GM12878 (cell line): ENCODE data around the gene FGF19.

ENCODE experiments used
- CHD2 ChIP-seq: IDR thresholded peaks from 2 replicates; pipeline ENCODE4 v1.6.1; 2011; ENCODE audit warnings: low read depth, low read length, improper control_type of control experiment, borderline replicate concordance
- CTCF ChIP-seq, 3 experiments: IDR thresholded peaks in 2 of 3; conservative IDR thresholded peaks in 1 of 3; 2 replicates each; pipeline ENCODE4 v1.5.1; 2011; ENCODE audit warnings: low read depth in 3 of 3, low read length in 3 of 3, mild to moderate bottlenecking in 3 of 3, control low read depth in 2 of 3, moderate library complexity in 2 of 3, inconsistent platforms in 1 of 3, mixed read lengths in 1 of 3; ENCODE audit not compliant: control insufficient read depth in 2 of 3, insufficient read depth in 1 of 3; ENCODE audit errors: extremely low read depth in 1 of 3
- FOS ChIP-seq: IDR thresholded peaks from 3 replicates; pipeline ENCODE4 v1.6.1; 2011; ENCODE audit warnings: borderline replicate concordance; ENCODE audit not compliant: insufficient read length; ENCODE audit errors: extremely low read depth
- GATAD2B ChIP-seq: fragments of 450-650 bp; conservative IDR thresholded peaks from 2 replicates; pipeline ENCODE4 v1.6.1; 2017; ENCODE audit warnings: low read depth, mild to moderate bottlenecking, moderate library complexity
- KLF5 ChIP-seq: fragments of 450-650 bp; IDR thresholded peaks from 2 replicates; pipeline ENCODE4 v1.6.1; 2014; ENCODE audit warnings: mild to moderate bottlenecking; ENCODE audit not compliant: partially characterized antibody
- RAD21 ChIP-seq: IDR thresholded peaks from 2 replicates; pipeline ENCODE4 v1.6.1; 2011; ENCODE audit warnings: mild to moderate bottlenecking, low read depth, low read length, moderate library complexity; ENCODE audit not compliant: insufficient read depth
- TCF12 ChIP-seq: IDR thresholded peaks from 2 replicates; pipeline ENCODE4 v1.6.1; 2011; ENCODE audit warnings: low read depth, mild to moderate bottlenecking, low read length

GRCh38 chr11:69682681-69683326 lies 21.0 kb downstream of the FGF19 start:
- no peak for TF ChIP-seq CTCF (IDR thresholded peaks at IDR 0.05 in 2 of 3, conservative IDR thresholded peaks at IDR 0.05 in 1 of 3; ENCODE audit: control insufficient read depth in 2 of 3, extremely low read depth in 1 of 3, insufficient read depth in 1 of 3, low read depth in 3 of 3, low read length in 3 of 3)
- no peak for TF ChIP-seq TCF12
- TF ChIP-seq CHD2 = no peak
- no peak for TF ChIP-seq KLF5
- TF ChIP-seq RAD21 = no peak
- no peak for TF ChIP-seq FOS
- TF ChIP-seq GATAD2B = no peak
